IgD-negative memory B cell (primary cell): Measurements from ENCODE around the gene TAP1. TPM values are rescaled to one million over a fixed set of nuclear protein-coding genes. Genes with fewer than 3 reads are reported as not detected.

Experiments
- H3K27ac Mint-ChIP-seq, 3 donors: one replicate each; pipeline ENCODE4 v1.8.0; 2020 to 2022; ENCODE audit warnings: mild to moderate bottlenecking in 3 of 3, mixed read lengths in 3 of 3, moderate library complexity in 1 of 3
- H3K27me3 Mint-ChIP-seq: one replicate; pipeline ENCODE4 v1.8.0; 2021; ENCODE audit warnings: mixed read lengths
- H3K36me3 Mint-ChIP-seq: one replicate; pipeline ENCODE4 v1.8.0; 2020; ENCODE audit warnings: mild to moderate bottlenecking, mixed read lengths
- H3K4me1 Mint-ChIP-seq, 3 donors: one replicate each; pipeline ENCODE4 v1.8.0; 2020 to 2022; ENCODE audit warnings: mixed read lengths in 3 of 3, mild to moderate bottlenecking in 1 of 3
- H3K4me3 Mint-ChIP-seq, 4 donors: one replicate each; pipeline ENCODE4 v1.8.0; 2020 to 2022; ENCODE audit warnings: mild to moderate bottlenecking in 4 of 4, mixed read lengths in 4 of 4, moderate library complexity in 3 of 4
- H3K9me3 Mint-ChIP-seq, 3 donors: one replicate each; pipeline ENCODE4 v1.8.0; 2020 to 2021; ENCODE audit warnings: mixed read lengths in 3 of 3, mild to moderate bottlenecking in 1 of 3
- polyA plus RNA-seq: library from polyadenylated mRNA; unstranded; fragments of 300-500 nt; fragmentation: Illumina TruSeq; gene quantifications from one replicate; pipeline ENCODE4 v1.2.3, GENCODE V29; 2021

Gene TAP1
- polyA plus RNA-seq, 1 donor from 2014 or later: 219 TPM

DNA sequence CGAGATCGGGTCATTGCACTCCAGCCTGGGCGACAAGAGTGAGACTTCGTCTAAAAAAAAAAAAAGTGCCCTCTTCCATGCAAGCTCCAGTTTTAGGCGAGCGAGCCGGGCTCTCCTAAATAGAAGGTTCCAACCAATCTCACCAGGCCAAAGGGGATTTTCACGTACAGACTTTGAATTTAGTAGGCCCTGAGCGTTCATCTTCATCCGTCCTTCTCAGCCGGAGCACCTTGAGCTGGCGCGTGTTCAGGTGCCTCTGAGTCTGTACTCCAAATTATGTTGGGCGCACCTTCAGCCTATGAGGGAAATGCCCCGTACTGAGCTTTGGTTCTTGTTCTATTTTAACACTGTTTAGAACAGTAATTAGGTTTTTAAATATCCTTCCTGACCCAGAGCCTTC is 14.1 kb downstream of the TAP1 start:
- no peaks in the 10 kb centered on the region for H3K27me3 Mint-ChIP-seq
- H3K4me1 Mint-ChIP-seq: peaks cover 46 to 63% (median 57%) of the 10 kb centered on the region in 3 donors
- no peaks in the 10 kb centered on the region for H3K9me3 Mint-ChIP-seq
- H3K27ac Mint-ChIP-seq: peak overlapping the region; percentile 95 to 98 (median 97)
- H3K4me3 Mint-ChIP-seq: peak overlapping the region in 2 of 4 donors; percentile 22 to 95
- H3K36me3 Mint-ChIP-seq: peaks cover 15% of the 10 kb centered on the region

GRCh38 chr6:32838114-32838958 is 15.2 kb downstream of the TAP1 start, which contains the start of gene TAP2:
TSS of gene TAP2 (minus strand) at chr6:32838739. CDS start at chr6:32838233, 506 bp downstream.
- no peaks in the 10 kb centered on the region for H3K9me3 Mint-ChIP-seq
- peaks cover 10% of the 10 kb centered on the region for H3K36me3 Mint-ChIP-seq
- peak within 1 kb of the TSS; percentile 91 to 98 (median 95) for H3K4me3 Mint-ChIP-seq
- H3K27me3 Mint-ChIP-seq: no peaks in the 10 kb centered on the region
- H3K27ac Mint-ChIP-seq: peak within 1 kb of the TSS; percentile 95 to 98 (median 97)
- peaks cover 53 to 67% (median 66%) of the 10 kb centered on the region in 3 donors for H3K4me1 Mint-ChIP-seq

GRCh38 chr6:32837651-32838113 is 15.8 kb downstream of the TAP1 start:
- H3K4me3 Mint-ChIP-seq: peak overlapping the region; percentile 91 to 98 (median 95)
- H3K27me3 Mint-ChIP-seq: no peaks in the 10 kb centered on the region
- H3K36me3 Mint-ChIP-seq: peaks cover 10% of the 10 kb centered on the region
- H3K9me3 Mint-ChIP-seq: no peaks in the 10 kb centered on the region
- peak overlapping the region; percentile 95 to 98 (median 97) for H3K27ac Mint-ChIP-seq
- peaks cover 49 to 62% (median 62%) of the 10 kb centered on the region in 3 donors for H3K4me1 Mint-ChIP-seq

GRCh38 chr6:32836873-32837272 is 16.6 kb downstream of the TAP1 start:
- Mint-ChIP-seq H3K4me1 (peaks cover 43 to 56% (median 55%) of the 10 kb centered on the region in 3 donors), H3K9me3 (no peaks in the 10 kb centered on the region), H3K27ac (peak overlapping the region in 2 of 3 donors; percentile 84 to 98), H3K36me3 (peaks cover 8% of the 10 kb centered on the region), H3K4me3 (peak overlapping the region; percentile 91 to 98 (median 95)), H3K27me3 (no peaks in the 10 kb centered on the region)

- Mint-ChIP-seq H3K9me3 (no peaks in the 10 kb centered on the region), H3K27me3 (no peaks in the 10 kb centered on the region), H3K36me3 (peaks cover 6% of the 10 kb centered on the region), H3K27ac (peak overlapping the region in 2 of 3 donors; percentile 1 to 15), H3K4me1 (peaks cover 35 to 45% (median 43%) of the 10 kb centered on the region in 3 donors), H3K4me3 (peak overlapping the region in 2 of 4 donors; percentile 74 to 95)
Measured at GRCh38 chr6:32835167-32835893, 18.2 kb downstream of the TAP1 start.

- peaks cover 26 to 35% (median 30%) of the 10 kb centered on the region in 3 donors for H3K4me1 Mint-ChIP-seq
- peaks cover 6% of the 10 kb centered on the region for H3K36me3 Mint-ChIP-seq
- no peaks in the 10 kb centered on the region for H3K9me3 Mint-ChIP-seq
- no peaks in the 10 kb centered on the region for H3K27me3 Mint-ChIP-seq
- peak overlapping the region in 1 of 3 donors; percentile 67 for H3K27ac Mint-ChIP-seq
- H3K4me3 Mint-ChIP-seq: peak overlapping the region in 1 of 4 donors; percentile 75
Measured at GRCh38 chr6:32833664-32834063, 19.8 kb downstream of the TAP1 start.

GRCh38 chr6:32832535-32832934 is 21.0 kb downstream of the TAP1 start:
- Mint-ChIP-seq H3K27me3 (no peaks in the 10 kb centered on the region), H3K27ac (no peak overlapping the region), H3K4me3 (no peak overlapping the region), H3K4me1 (peaks cover 27 to 33% (median 29%) of the 10 kb centered on the region in 3 donors), H3K9me3 (no peaks in the 10 kb centered on the region), H3K36me3 (peaks cover 6% of the 10 kb centered on the region)

GRCh38 chr6:32830936-32831335 is 22.6 kb downstream of the TAP1 start:
- Mint-ChIP-seq H3K9me3 (no peaks in the 10 kb centered on the region), H3K4me3 (no peak overlapping the region), H3K27ac (peak overlapping the region in 1 of 3 donors; percentile 86), H3K36me3 (peaks cover 4% of the 10 kb centered on the region), H3K4me1 (peaks cover 13 to 18% (median 17%) of the 10 kb centered on the region in 3 donors), H3K27me3 (no peaks in the 10 kb centered on the region)

GRCh38 chr6:32830017-32830416 is 23.5 kb downstream of the TAP1 start:
- Mint-ChIP-seq H3K9me3 (no peaks in the 10 kb centered on the region), H3K27ac (no peak overlapping the region), H3K4me3 (no peak overlapping the region), H3K36me3 (no peaks in the 10 kb centered on the region), H3K27me3 (no peaks in the 10 kb centered on the region), H3K4me1 (peaks cover 13 to 17% (median 13%) of the 10 kb centered on the region in 3 donors)

DNA sequence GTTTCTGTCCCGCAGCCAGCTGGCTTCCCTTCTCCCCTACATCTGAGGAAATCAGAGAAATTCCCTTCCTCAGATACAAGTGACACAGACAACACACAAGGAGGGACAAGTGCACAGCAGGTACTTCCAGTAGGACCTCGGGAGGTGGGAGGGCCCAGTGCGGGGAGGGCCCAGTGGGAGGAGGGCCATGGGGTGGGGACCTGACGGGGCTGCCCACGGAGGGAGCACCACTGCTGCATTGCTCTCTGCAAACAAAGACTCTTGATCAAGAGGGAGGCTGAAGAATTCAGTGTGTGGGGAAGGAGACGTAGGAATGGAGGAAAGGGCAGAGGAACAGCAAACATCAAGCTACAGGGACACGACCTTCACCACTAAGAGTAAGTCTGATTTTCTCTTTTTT is 24.0 kb downstream of the TAP1 start:
- Mint-ChIP-seq H3K36me3 (no peaks in the 10 kb centered on the region), H3K27me3 (no peaks in the 10 kb centered on the region), H3K4me1 (peaks cover 9 to 17% (median 13%) of the 10 kb centered on the region in 3 donors), H3K27ac (no peak overlapping the region), H3K9me3 (no peaks in the 10 kb centered on the region), H3K4me3 (no peak overlapping the region)

DNA sequence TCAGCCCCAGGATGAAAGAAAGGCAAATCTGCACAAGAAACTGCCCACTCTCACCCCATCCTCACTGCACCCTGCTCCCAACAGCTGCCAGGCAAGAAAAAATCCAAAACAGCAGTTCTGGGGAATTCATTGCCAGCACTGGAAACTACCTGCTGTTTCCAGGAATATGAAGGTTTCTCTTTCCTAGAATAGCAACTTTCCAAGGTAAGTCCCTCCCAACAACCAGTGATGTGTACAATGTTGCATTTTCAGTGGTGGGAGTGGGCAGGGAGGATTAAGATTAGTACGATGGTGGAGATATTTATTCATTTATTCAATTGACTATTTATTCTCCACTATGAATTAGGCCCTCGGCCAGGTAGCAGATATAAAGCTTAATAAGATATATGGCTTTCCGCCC is 26.5 kb downstream of the TAP1 start:
- Mint-ChIP-seq H3K27me3 (no peaks in the 10 kb centered on the region), H3K27ac (no peak overlapping the region), H3K9me3 (no peaks in the 10 kb centered on the region), H3K4me3 (no peak overlapping the region), H3K4me1 (peaks cover 3 to 14% (median 4%) of the 10 kb centered on the region in 3 donors), H3K36me3 (no peaks in the 10 kb centered on the region)

- H3K27me3 Mint-ChIP-seq: no peaks in the 10 kb centered on the region
- peaks cover 8 to 18% (median 11%) of the 10 kb centered on the region in 3 donors for H3K4me1 Mint-ChIP-seq
- H3K4me3 Mint-ChIP-seq: no peak overlapping the region
- H3K27ac Mint-ChIP-seq: peak overlapping the region in 1 of 3 donors; percentile 13
- H3K9me3 Mint-ChIP-seq: no peaks in the 10 kb centered on the region
- no peaks in the 10 kb centered on the region for H3K36me3 Mint-ChIP-seq
Measured at GRCh38 chr6:32825966-32826365, 27.5 kb downstream of the TAP1 start.

DNA sequence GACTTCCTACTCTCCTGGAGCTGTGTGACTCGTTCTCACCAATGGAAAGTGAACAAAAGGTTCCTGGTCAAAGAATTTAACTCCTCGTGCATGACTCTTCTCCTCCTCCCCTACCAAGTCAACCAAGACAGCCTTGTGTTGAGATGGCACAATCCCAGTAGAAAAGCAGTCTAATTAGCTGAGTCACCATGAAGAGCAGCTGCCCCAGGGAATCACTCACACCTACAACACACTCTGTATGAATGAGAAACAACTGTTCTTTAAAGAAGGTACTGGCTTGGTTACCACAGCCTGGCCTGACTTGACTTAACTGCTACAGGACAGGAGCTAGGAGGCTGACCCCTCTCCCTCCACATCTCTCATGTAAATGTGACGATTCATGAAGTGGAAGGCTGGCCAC is 33.8 kb downstream of the TAP1 start:
- H3K4me3 Mint-ChIP-seq: peak overlapping the region in 2 of 4 donors; percentile 11 to 74
- H3K27me3 Mint-ChIP-seq: no peaks in the 10 kb centered on the region
- H3K36me3 Mint-ChIP-seq: peaks cover 3% of the 10 kb centered on the region
- H3K4me1 Mint-ChIP-seq: peaks cover 43 to 50% (median 47%) of the 10 kb centered on the region in 3 donors
- H3K27ac Mint-ChIP-seq: peak overlapping the region in 1 of 3 donors; percentile 69
- no peaks in the 10 kb centered on the region for H3K9me3 Mint-ChIP-seq

GRCh38 chr6:32818867-32819266 is 34.6 kb downstream of the TAP1 start:
- Mint-ChIP-seq H3K9me3 (no peaks in the 10 kb centered on the region), H3K4me3 (peak overlapping the region in 3 of 4 donors; percentile 11 to 53 (median 17)), H3K27ac (no peak overlapping the region), H3K36me3 (peaks cover 5% of the 10 kb centered on the region), H3K27me3 (no peaks in the 10 kb centered on the region), H3K4me1 (peaks cover 49 to 55% (median 51%) of the 10 kb centered on the region in 3 donors)

GRCh38 chr6:32816746-32817204 is 36.7 kb downstream of the TAP1 start, which contains the start of gene HLA-DOB:
TSS of gene HLA-DOB (minus strand) at chr6:32817002. CDS start at chr6:32816951, 51 bp downstream.
- Mint-ChIP-seq H3K27ac (peak within 1 kb of the TSS; percentile 83 to 98 (median 90)), H3K36me3 (peaks cover 11% of the 10 kb centered on the region), H3K27me3 (no peaks in the 10 kb centered on the region), H3K4me3 (peak within 1 kb of the TSS; percentile 93 to 99 (median 98)), H3K9me3 (no peaks in the 10 kb centered on the region), H3K4me1 (peaks cover 55 to 70% (median 57%) of the 10 kb centered on the region in 3 donors)
